Retinal pigment epithelial cell (primary cell): ENCODE data around the gene NDOR1.
"Not testable (repeated sequence)": the region's sequence is repeated elsewhere in the genome, so short reads cannot be mapped to it uniquely, and the experiment has no call there.

ENCODE experiments used
- DNase-seq: peaks from one replicate; pipeline ENCODE4 v3.0.0-alpha.2; 2010; ENCODE audit warnings: low read depth
- H3K4me3 ChIP-seq: 2 replicates; pipeline ENCODE4 v1.5.1; 2011; ENCODE audit warnings: mild to moderate bottlenecking, low read length, control low read depth, moderate library complexity
- CTCF ChIP-seq: conservative IDR thresholded peaks from 2 replicates; pipeline ENCODE4 v1.5.1; 2011; ENCODE audit warnings: low read depth, low read length, control low read depth, inconsistent platforms

NDOR1 gene

GRCh38 chr9:137237759-137238726 is 32.5 kb downstream of the NDOR1 start:
- no peak for DNase-seq
- no peak for TF ChIP-seq CTCF
- H3K4me3 ChIP-seq = no peak overlapping the region

GRCh38 chr9:137239541-137240200 is 34.2 kb downstream of the NDOR1 start:
- peak overlapping the region; percentile 55 for H3K4me3 ChIP-seq
- DNase-seq = not testable (repeated sequence)

- no peak for DNase-seq
- no peak for TF ChIP-seq CTCF
- peak overlapping the region; percentile 55 for H3K4me3 ChIP-seq
These were observed 34.9 kb downstream of the NDOR1 start for GRCh38 chr9:137240318-137240840.

GRCh38 chr9:137240841-137241489 is 35.5 kb downstream of the NDOR1 start, which contains the start of gene TUBB4B:
Gene TUBB4B, plus strand, starts transcription at chr9:137241287. Its CDS starts 74 bp downstream, at chr9:137241361.
- peak; percentile 99 for DNase-seq
- peak within 1 kb of the TSS; percentile 77 for H3K4me3 ChIP-seq

GRCh38 chr9:137241490-137242268 is 36.2 kb downstream of the NDOR1 start:
- TF ChIP-seq CTCF = no peak
- no peak for DNase-seq
- peak overlapping the region; percentile 77 for H3K4me3 ChIP-seq

More at GRCh38 chr9:137240841-137241489, 35.5 kb downstream of the NDOR1 start, which contains the start of gene TUBB4B:
- TF ChIP-seq CTCF = no peak

- no peak for DNase-seq
- TF ChIP-seq CTCF = no peak
- H3K4me3 ChIP-seq = peak overlapping the region; percentile 77
These were observed 37.0 kb downstream of the NDOR1 start for GRCh38 chr9:137242269-137243203.

GRCh38 chr9:137243266-137243625 is 37.7 kb downstream of the NDOR1 start:
- H3K4me3 ChIP-seq = peak overlapping the region; percentile 77
- DNase-seq = not testable (repeated sequence)
